ENCODE data around the gene CACNB1.

Gene CACNB1

GRCh38 chr17:39244016-39244599 is 46.6 kb upstream of the CACNB1 start:
- Histone ChIP-seq H3K79me2 (ENCODE audit: low read length) (no peaks in the 10 kb centered on the region), H3K4me2 (ENCODE audit: low read depth, low read length) (no peak overlapping the region), H3K4me3 (ENCODE audit: low read length) (no peak overlapping the region), H3K9me3 (replicated peaks; ENCODE audit: insufficient read depth, low read length) (no peaks in the 10 kb centered on the region), H3F3A (ENCODE audit: insufficient read depth, low read length) (no peaks in the 10 kb centered on the region), H3K9me2 (replicated peaks; ENCODE audit: insufficient read depth, low read length) (no peaks in the 10 kb centered on the region), H3K9ac (ENCODE audit: low read length) (no peak overlapping the region), H3K27me3 (replicated peaks; ENCODE audit: insufficient read depth, low read length) (no peaks in the 10 kb centered on the region), H3K27ac (ENCODE audit: low read length) (no peak overlapping the region), H2AFZ (ENCODE audit: low read length) (no peak overlapping the region), H3K4me1 (ENCODE audit: low read length) (0 out of 2 replicates have a peak, but pooled peaks cover 4% of the 10 kb centered on the region), H3K36me3 (replicated peaks; ENCODE audit: insufficient read depth, low read length) (no peaks in the 10 kb centered on the region), H4K20me1 (ENCODE audit: insufficient read depth, low read length) (no peaks in the 10 kb centered on the region)
- TF ChIP-seq EZH2phosphoT487 (IDR thresholded peaks at IDR 0.05; ENCODE audit: low read length), result no peak
- TF ChIP-seq, protein P1, sequence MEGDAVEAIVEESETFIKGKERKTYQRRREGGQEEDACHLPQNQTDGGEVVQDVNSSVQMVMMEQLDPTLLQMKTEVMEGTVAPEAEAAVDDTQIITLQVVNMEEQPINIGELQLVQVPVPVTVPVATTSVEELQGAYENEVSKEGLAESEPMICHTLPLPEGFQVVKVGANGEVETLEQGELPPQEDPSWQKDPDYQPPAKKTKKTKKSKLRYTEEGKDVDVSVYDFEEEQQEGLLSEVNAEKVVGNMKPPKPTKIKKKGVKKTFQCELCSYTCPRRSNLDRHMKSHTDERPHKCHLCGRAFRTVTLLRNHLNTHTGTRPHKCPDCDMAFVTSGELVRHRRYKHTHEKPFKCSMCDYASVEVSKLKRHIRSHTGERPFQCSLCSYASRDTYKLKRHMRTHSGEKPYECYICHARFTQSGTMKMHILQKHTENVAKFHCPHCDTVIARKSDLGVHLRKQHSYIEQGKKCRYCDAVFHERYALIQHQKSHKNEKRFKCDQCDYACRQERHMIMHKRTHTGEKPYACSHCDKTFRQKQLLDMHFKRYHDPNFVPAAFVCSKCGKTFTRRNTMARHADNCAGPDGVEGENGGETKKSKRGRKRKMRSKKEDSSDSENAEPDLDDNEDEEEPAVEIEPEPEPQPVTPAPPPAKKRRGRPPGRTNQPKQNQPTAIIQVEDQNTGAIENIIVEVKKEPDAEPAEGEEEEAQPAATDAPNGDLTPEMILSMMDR (IDR thresholded peaks at IDR 0.05; ENCODE audit: low read length), result no peak
- no peak for TF ChIP-seq EZH2 (optimal IDR thresholded peaks at IDR 0.05; ENCODE audit: low read depth, low read length)
- no peak for DNase-seq

GRCh38 chr17:39243155-39243554 is 45.7 kb upstream of the CACNB1 start:
- Histone ChIP-seq H3K4me3 (ENCODE audit: low read length) (no peak overlapping the region), H3K9me3 (replicated peaks; ENCODE audit: insufficient read depth, low read length) (no peaks in the 10 kb centered on the region), H4K20me1 (ENCODE audit: insufficient read depth, low read length) (no peaks in the 10 kb centered on the region), H3K4me1 (ENCODE audit: low read length) (0 out of 2 replicates have a peak, but pooled peaks cover 4% of the 10 kb centered on the region), H3K9me2 (replicated peaks; ENCODE audit: insufficient read depth, low read length) (no peaks in the 10 kb centered on the region), H3K4me2 (ENCODE audit: low read depth, low read length) (no peak overlapping the region), H3K79me2 (ENCODE audit: low read length) (no peaks in the 10 kb centered on the region), H3K27me3 (replicated peaks; ENCODE audit: insufficient read depth, low read length) (no peaks in the 10 kb centered on the region), H3K36me3 (replicated peaks; ENCODE audit: insufficient read depth, low read length) (no peaks in the 10 kb centered on the region), H2AFZ (ENCODE audit: low read length) (no peak overlapping the region), H3K27ac (ENCODE audit: low read length) (no peak overlapping the region), H3F3A (ENCODE audit: insufficient read depth, low read length) (no peaks in the 10 kb centered on the region), H3K9ac (ENCODE audit: low read length) (no peak overlapping the region)
- DNase-seq, result no peak
- TF ChIP-seq, protein P1 (IDR thresholded peaks at IDR 0.05; ENCODE audit: low read length), result no peak
- TF ChIP-seq EZH2phosphoT487 (IDR thresholded peaks at IDR 0.05; ENCODE audit: low read length), result no peak
- no peak for TF ChIP-seq EZH2 (optimal IDR thresholded peaks at IDR 0.05; ENCODE audit: low read depth, low read length)

DNA sequence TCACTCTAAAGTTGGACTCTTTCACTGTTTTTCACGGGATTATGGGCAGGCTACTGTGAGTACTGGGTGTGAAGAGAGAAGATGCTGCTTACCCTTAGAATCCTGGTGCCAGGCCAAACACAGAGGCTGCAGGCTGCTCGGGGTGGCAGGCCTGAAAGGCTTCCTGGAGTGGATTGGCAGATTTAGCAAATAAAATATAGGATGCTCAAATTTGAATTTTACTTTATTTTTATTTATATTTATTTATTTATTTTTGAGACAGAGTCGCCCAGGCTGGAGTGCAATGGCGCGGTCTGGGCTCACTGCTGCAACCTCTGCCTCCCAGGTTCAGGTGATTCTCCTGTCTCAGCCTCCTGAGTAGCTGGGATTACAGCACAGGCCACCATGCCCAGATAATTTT is 43.2 kb upstream of the CACNB1 start:
- Histone ChIP-seq H3K27me3 (replicated peaks; ENCODE audit: insufficient read depth, low read length) (no peaks in the 10 kb centered on the region), H3K9me2 (replicated peaks; ENCODE audit: insufficient read depth, low read length) (no peaks in the 10 kb centered on the region), H2AFZ (ENCODE audit: low read length) (no peak overlapping the region), H3K9ac (ENCODE audit: low read length) (no peak overlapping the region), H3K9me3 (replicated peaks; ENCODE audit: insufficient read depth, low read length) (no peaks in the 10 kb centered on the region), H3K4me2 (ENCODE audit: low read depth, low read length) (no peak overlapping the region), H3K4me1 (ENCODE audit: low read length) (0 out of 2 replicates have a peak, but pooled peaks cover 4% of the 10 kb centered on the region), H3K27ac (ENCODE audit: low read length) (no peak overlapping the region), H4K20me1 (ENCODE audit: insufficient read depth, low read length) (no peaks in the 10 kb centered on the region), H3K79me2 (ENCODE audit: low read length) (no peaks in the 10 kb centered on the region), H3K4me3 (ENCODE audit: low read length) (no peak overlapping the region), H3F3A (ENCODE audit: insufficient read depth, low read length) (no peaks in the 10 kb centered on the region), H3K36me3 (replicated peaks; ENCODE audit: insufficient read depth, low read length) (no peaks in the 10 kb centered on the region)
- TF ChIP-seq, protein P1 (IDR thresholded peaks at IDR 0.05; ENCODE audit: low read length), result no peak
- TF ChIP-seq EZH2 (optimal IDR thresholded peaks at IDR 0.05; ENCODE audit: low read depth, low read length) (no peak), EZH2phosphoT487 (IDR thresholded peaks at IDR 0.05; ENCODE audit: low read length) (no peak)
- DNase-seq, result no peak
